Uterus (tissue), 2 donors: ENCODE data around the gene NACC2.

ENCODE experiments used
- POLR2A ChIP-seq, 2 donors: fragments of 450-650 bp; IDR thresholded peaks; one replicate each; pipeline ENCODE4 v1.6.1; 2016; ENCODE audit warnings: antibody characterized with exemption in 2 of 2, mild to moderate bottlenecking in 1 of 2, moderate library complexity in 1 of 2
- TF ChIP-seq, protein P1 (sequence below), 4 experiments: fragments of 200-600 bp in 2 of 4; fragments of 450-650 bp in 2 of 4; sonication (generic) in 2 of 4; IDR thresholded peaks; one replicate each; pipeline ENCODE4 v1.5.1; 2016 to 2019; ENCODE audit warnings: antibody characterized with exemption in 4 of 4, mild to moderate bottlenecking in 2 of 4, moderate library complexity in 1 of 4

DNA sequence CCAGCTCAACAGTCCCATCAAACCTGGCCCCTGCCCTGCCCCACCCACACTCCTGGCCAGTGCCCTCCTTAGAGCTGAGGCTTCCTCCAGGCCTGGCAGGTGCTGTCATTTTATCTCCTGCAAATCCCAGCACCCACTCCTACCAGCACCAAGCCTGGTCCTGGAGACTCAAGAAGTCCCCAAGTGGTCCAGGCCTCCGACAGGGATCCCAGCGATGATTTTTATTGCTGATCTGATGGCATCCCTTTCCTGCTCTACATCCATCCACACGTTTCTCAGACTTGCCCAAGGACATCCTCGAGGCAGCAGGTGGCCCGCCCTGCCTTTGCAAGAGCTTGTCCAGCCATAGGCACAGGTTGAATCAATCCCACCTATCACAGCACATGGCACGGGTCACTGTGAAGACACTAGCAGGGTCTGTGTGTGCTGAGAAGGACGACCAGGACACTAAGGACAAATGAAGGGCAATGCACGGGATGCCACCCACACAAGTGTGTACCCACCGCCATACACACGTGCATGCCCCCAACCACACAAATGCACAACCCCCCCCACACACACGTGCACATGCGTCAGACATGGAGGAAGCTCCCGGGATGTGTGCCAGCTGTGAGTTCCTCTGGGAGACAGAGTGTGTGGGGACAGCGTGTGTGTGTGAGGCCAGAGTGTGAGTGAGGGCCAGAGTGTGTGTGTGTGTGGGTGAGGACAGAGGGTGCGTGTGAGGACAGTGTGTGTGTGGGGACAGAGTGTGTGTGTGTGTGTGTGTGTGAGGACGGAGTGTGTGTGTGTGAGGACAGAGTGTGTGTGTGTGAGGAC lies 71.5 kb downstream of the NACC2 start:
- TF ChIP-seq, protein P1, sequence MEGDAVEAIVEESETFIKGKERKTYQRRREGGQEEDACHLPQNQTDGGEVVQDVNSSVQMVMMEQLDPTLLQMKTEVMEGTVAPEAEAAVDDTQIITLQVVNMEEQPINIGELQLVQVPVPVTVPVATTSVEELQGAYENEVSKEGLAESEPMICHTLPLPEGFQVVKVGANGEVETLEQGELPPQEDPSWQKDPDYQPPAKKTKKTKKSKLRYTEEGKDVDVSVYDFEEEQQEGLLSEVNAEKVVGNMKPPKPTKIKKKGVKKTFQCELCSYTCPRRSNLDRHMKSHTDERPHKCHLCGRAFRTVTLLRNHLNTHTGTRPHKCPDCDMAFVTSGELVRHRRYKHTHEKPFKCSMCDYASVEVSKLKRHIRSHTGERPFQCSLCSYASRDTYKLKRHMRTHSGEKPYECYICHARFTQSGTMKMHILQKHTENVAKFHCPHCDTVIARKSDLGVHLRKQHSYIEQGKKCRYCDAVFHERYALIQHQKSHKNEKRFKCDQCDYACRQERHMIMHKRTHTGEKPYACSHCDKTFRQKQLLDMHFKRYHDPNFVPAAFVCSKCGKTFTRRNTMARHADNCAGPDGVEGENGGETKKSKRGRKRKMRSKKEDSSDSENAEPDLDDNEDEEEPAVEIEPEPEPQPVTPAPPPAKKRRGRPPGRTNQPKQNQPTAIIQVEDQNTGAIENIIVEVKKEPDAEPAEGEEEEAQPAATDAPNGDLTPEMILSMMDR (IDR thresholded peaks at IDR 0.05), result no peak
- no peak for TF ChIP-seq POLR2A (IDR thresholded peaks at IDR 0.05)
